ENCODE measurements around the gene RBP2.

The RBP2 gene

GRCh38 chr3:139482206-139482605 lies 5.9 kb upstream of the RBP2 start:
- TF ChIP-seq CTCF (IDR thresholded peaks at IDR 0.05; ENCODE audit: low read length, missing control alignments) = no peak
- DNase-seq (ENCODE audit: low read depth) = no peak
- H3K4me3 ChIP-seq (replicated peaks; ENCODE audit: low read depth, low read length) = no peak overlapping the region

DNA sequence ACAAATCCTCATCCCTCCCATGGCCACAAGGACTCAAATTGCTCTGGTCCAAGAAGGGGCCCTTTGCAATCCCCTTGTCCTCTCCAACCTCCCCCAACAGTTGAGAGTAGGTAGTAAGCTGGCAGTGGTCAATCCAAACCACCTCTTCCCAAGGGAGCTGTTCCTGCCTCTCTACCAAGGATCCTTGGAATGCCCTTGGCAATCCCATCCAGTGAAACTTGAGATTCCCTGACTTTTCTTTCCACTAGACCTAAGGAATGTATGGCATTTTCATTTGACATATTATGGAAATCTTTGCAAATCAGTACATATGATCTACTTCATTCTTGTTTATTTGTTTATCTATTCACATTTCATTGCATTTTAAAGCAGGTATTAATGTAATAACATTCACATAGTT lies 4.8 kb upstream of the RBP2 start:
- DNase-seq (ENCODE audit: low read depth) = no peak
- no peak overlapping the region for H3K4me3 ChIP-seq (replicated peaks; ENCODE audit: low read depth, low read length)
- TF ChIP-seq CTCF (IDR thresholded peaks at IDR 0.05; ENCODE audit: low read length, missing control alignments) = no peak

DNA sequence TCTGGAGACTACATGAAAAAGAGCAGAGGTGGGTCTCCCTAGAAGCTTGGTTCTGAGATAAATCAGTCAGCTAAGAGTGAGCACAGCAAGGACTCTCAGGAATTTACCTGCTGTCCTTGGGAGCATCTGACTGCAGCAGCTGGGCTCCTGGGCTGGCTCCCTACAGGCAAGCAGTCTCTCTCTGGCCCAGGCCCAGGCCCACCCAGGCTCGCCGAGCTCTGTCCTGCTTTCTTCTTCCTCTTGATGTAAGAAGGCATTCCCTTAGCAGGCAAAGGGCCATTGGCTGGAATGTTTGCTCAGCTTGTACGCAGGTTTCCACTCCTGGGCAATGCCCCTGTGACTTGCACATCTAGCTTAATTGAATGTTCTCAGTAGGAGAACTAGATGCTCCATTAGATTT lies 4.3 kb upstream of the RBP2 start:
- no peak for DNase-seq (ENCODE audit: low read depth)
- TF ChIP-seq CTCF (IDR thresholded peaks at IDR 0.05; ENCODE audit: low read length, missing control alignments) = no peak

GRCh38 chr3:139477710-139478640 lies 1.7 kb upstream of the RBP2 start:
- H3K4me3 ChIP-seq (replicated peaks; ENCODE audit: low read depth, low read length) = no peak overlapping the region
- no peak for TF ChIP-seq CTCF (IDR thresholded peaks at IDR 0.05; ENCODE audit: low read length, missing control alignments)
- no peak for DNase-seq (ENCODE audit: low read depth)

More for the DNA sequence above, 4.3 kb upstream of the RBP2 start:
- H3K4me3 ChIP-seq (replicated peaks; ENCODE audit: low read depth, low read length) = no peak overlapping the region

- TF ChIP-seq CTCF (IDR thresholded peaks at IDR 0.05; ENCODE audit: low read length, missing control alignments) = no peak
- H3K4me3 ChIP-seq (replicated peaks; ENCODE audit: low read depth, low read length) = no peak overlapping the region
- no peak for DNase-seq (ENCODE audit: low read depth)
Measured at GRCh38 chr3:139473155-139473771, 3.1 kb downstream of the RBP2 start.

DNA sequence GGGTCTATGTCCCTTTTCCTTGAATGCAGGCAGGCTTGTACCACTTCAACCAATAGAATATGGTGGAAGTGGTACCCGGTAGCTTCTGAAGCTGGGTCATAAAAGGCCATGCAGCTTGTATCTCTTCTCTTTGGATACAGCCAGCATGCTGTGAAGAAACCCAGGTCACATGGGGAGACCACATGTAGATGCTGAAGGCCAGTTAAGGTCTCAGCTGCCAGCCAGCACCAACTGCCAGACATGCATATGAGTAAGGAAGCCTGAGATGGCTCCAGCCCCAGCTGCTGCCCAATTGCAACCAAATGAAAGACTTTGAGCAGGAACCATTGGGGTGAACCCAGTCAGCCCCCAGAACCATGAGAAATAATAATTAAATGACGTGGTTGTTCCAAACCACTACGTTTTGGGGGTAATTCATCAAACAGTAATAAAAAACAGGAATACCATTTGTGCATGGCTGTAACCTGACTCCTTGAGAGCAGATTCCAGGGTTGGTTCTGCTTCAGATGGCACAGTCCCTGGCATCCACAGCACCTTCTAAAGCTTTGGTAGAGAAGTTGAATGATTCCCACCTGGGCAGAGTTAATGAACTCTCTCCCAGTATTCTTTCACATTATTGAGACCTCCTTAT lies 3.8 kb downstream of the RBP2 start:
- no peak overlapping the region for H3K4me3 ChIP-seq (replicated peaks; ENCODE audit: low read depth, low read length)
- DNase-seq (ENCODE audit: low read depth) = no peak
- no peak for TF ChIP-seq CTCF (IDR thresholded peaks at IDR 0.05; ENCODE audit: low read length, missing control alignments)

Data from fibroblast of pulmonary artery (primary cell).